Vagina (tissue), 2 donors: ENCODE data around the gene MLANA. TPM values are rescaled to one million over a fixed set of nuclear protein-coding genes. Genes with fewer than 3 reads are reported as not detected.

ENCODE experiments used
- DNase-seq, 2 donors: peaks; one replicate each; pipeline ENCODE4 v3.0.0-alpha.2; 2017; ENCODE audit errors: extremely low spot score in 2 of 2
- H3K27ac ChIP-seq: fragments of 200-600 bp; sonication (generic); one replicate; pipeline ENCODE4 v1.5.1; 2019
- H3K27me3 ChIP-seq: fragments of 200-600 bp; sonication (generic); one replicate; pipeline ENCODE4 v1.5.1; 2019
- H3K36me3 ChIP-seq, 2 donors: fragments of 200-600 bp; sonication (generic); one replicate each; pipeline ENCODE4 v1.5.1; 2017 to 2019
- H3K4me1 ChIP-seq: fragments of 200-600 bp; sonication (generic); one replicate; pipeline ENCODE4 v1.5.1; 2019
- H3K4me3 ChIP-seq, 2 donors: fragments of 200-600 bp; sonication (generic); 1 replicate in 1 of 2; 2 replicates in 1 of 2; pipeline ENCODE4 v1.5.1; 2016 to 2019
- H3K9me3 ChIP-seq: fragments of 200-600 bp; sonication (generic); one replicate; pipeline ENCODE4 v1.5.1; 2019
- CTCF ChIP-seq, 3 experiments: fragments of 450-650 bp in 2 of 3; fragments of 200-600 bp in 1 of 3; sonication (generic) in 1 of 3; IDR thresholded peaks; one replicate each; pipeline ENCODE4 v1.5.1; 2017 to 2019; ENCODE audit warnings: antibody characterized with exemption in 3 of 3, mild to moderate bottlenecking in 2 of 3, moderate library complexity in 2 of 3
- POLR2A ChIP-seq, 2 donors: fragments of 450-650 bp; IDR thresholded peaks; one replicate each; pipeline ENCODE4 v1.6.1; 2017; ENCODE audit warnings: antibody characterized with exemption in 2 of 2, mild to moderate bottlenecking in 2 of 2, moderate library complexity in 2 of 2
- POLR2AphosphoS5 ChIP-seq, 2 donors: sonication (generic); formaldehyde crosslinking; IDR thresholded peaks; one replicate each; pipeline ENCODE4 v1.9.0; 2017; ENCODE audit warnings: antibody characterized with exemption in 2 of 2, mild to moderate bottlenecking in 2 of 2, low read depth in 1 of 2; ENCODE audit not compliant: insufficient read depth in 1 of 2
- intact Hi-C: fragments of 100-400 bp; cut with DNase I; formaldehyde crosslinking; loops from one replicate; pipeline ENCODE4 v1.15.1; 2023
- total RNA-seq: library from RNA; depleted of rRNA; stranded (reverse); fragments of >200 nt; gene quantifications from one replicate; pipeline ENCODE4 v1.2.3, GENCODE V29; 2016

MLANA gene
- total RNA-seq, 1 donor from 2014 or later: not detected

- Histone ChIP-seq H3K4me3 (no peak overlapping the region), H3K4me1 (no peaks in the 10 kb centered on the region), H3K9me3 (peaks cover 3% of the 10 kb centered on the region), H3K36me3 (peaks cover 0 to 19% of the 10 kb centered on the region in 2 donors), H3K27ac (no peak overlapping the region), H3K27me3 (no peaks in the 10 kb centered on the region)
- no peak for DNase-seq
- intact Hi-C loops: no loop called here
- TF ChIP-seq POLR2A (IDR thresholded peaks at IDR 0.05) (no peak), CTCF (IDR thresholded peaks at IDR 0.05) (no peak), POLR2AphosphoS5 (IDR thresholded peaks at IDR 0.05; ENCODE audit: insufficient read depth in 1 of 2, low read depth in 1 of 2) (no peak)
These were observed 27.2 kb downstream of the MLANA start for GRCh38 chr9:5917888-5918287.

GRCh38 chr9:5918460-5918859 lies 27.8 kb downstream of the MLANA start:
- DNase-seq: no peak
- Histone ChIP-seq H3K4me3 (no peak overlapping the region), H3K36me3 (peaks cover 0 to 19% of the 10 kb centered on the region in 2 donors), H3K27ac (no peak overlapping the region), H3K9me3 (peaks cover 3% of the 10 kb centered on the region), H3K4me1 (no peaks in the 10 kb centered on the region), H3K27me3 (no peaks in the 10 kb centered on the region)
- TF ChIP-seq POLR2A (IDR thresholded peaks at IDR 0.05) (no peak), POLR2AphosphoS5 (IDR thresholded peaks at IDR 0.05; ENCODE audit: insufficient read depth in 1 of 2, low read depth in 1 of 2) (no peak), CTCF (IDR thresholded peaks at IDR 0.05) (no peak)
- intact Hi-C loops: no loop called here

GRCh38 chr9:5920860-5921328 lies 30.2 kb downstream of the MLANA start:
- no peak for TF ChIP-seq POLR2A (IDR thresholded peaks at IDR 0.05)
- TF ChIP-seq POLR2AphosphoS5 (IDR thresholded peaks at IDR 0.05; ENCODE audit: insufficient read depth in 1 of 2, low read depth in 1 of 2): no peak
- TF ChIP-seq CTCF (IDR thresholded peaks at IDR 0.05): no peak
- H3K36me3 ChIP-seq: peaks cover 0 to 27% of the 10 kb centered on the region in 2 donors
- intact Hi-C loops: no loop called here

GRCh38 chr9:5922192-5922591 lies 31.5 kb downstream of the MLANA start:
- no peaks in the 10 kb centered on the region for H3K27me3 ChIP-seq
- no peak overlapping the region for H3K27ac ChIP-seq
- no peak overlapping the region for H3K4me3 ChIP-seq
- intact Hi-C loops: no loop called here
- H3K4me1 ChIP-seq: no peaks in the 10 kb centered on the region
- no peak for TF ChIP-seq POLR2A (IDR thresholded peaks at IDR 0.05)
- no peak for TF ChIP-seq CTCF (IDR thresholded peaks at IDR 0.05)
- TF ChIP-seq POLR2AphosphoS5 (IDR thresholded peaks at IDR 0.05; ENCODE audit: insufficient read depth in 1 of 2, low read depth in 1 of 2): no peak
- H3K9me3 ChIP-seq: peaks cover 3% of the 10 kb centered on the region
- no peak for DNase-seq
- H3K36me3 ChIP-seq: peaks cover 0 to 31% of the 10 kb centered on the region in 2 donors

More at GRCh38 chr9:5920860-5921328, 30.2 kb downstream of the MLANA start:
- DNase-seq: no peak
- Histone ChIP-seq H3K9me3 (peaks cover 3% of the 10 kb centered on the region), H3K4me1 (no peaks in the 10 kb centered on the region), H3K27ac (no peak overlapping the region), H3K4me3 (no peak overlapping the region), H3K27me3 (no peaks in the 10 kb centered on the region)

GRCh38 chr9:5931657-5932056 lies 41.0 kb downstream of the MLANA start:
- Histone ChIP-seq H3K4me3 (no peak overlapping the region), H3K9me3 (no peaks in the 10 kb centered on the region), H3K4me1 (no peaks in the 10 kb centered on the region), H3K27ac (no peak overlapping the region), H3K27me3 (no peaks in the 10 kb centered on the region), H3K36me3 (peaks cover 0 to 7% of the 10 kb centered on the region in 2 donors)
- DNase-seq: no peak
- TF ChIP-seq POLR2A (IDR thresholded peaks at IDR 0.05): no peak
- TF ChIP-seq CTCF (IDR thresholded peaks at IDR 0.05): no peak
- no peak for TF ChIP-seq POLR2AphosphoS5 (IDR thresholded peaks at IDR 0.05; ENCODE audit: insufficient read depth in 1 of 2, low read depth in 1 of 2)
- intact Hi-C loops: no loop called here
